ENCODE measurements around the gene ITK. TPM values are rescaled to one million over a fixed set of nuclear protein-coding genes. Genes with fewer than 3 reads are reported as not detected.

Gene ITK
- total RNA-seq, 1 donor from 2014 or later, result not detected

Other genes starting within 250 kb of the ITK start
- not detected in 2 replicates for gene TIMD4, start 217.6 kb upstream of the ITK start, total RNA-seq
- not detected in 2 replicates for gene HAVCR1, start 121.7 kb upstream of the ITK start, total RNA-seq
- gene HAVCR2, start 71.8 kb upstream of the ITK start, total RNA-seq, result 0.07 TPM in 1 of 2 replicates, not detected in the other
- 6.4 and 8.4 TPM in 2 replicates for gene MED7, start 38.0 kb upstream of the ITK start, total RNA-seq
- not detected in 2 replicates for gene GARIN3, start 14.6 kb upstream of the ITK start, total RNA-seq
- 11.5 and 18.9 TPM in 2 replicates for gene CYFIP2, start 85.3 kb downstream of the ITK start, total RNA-seq